Measurements from ENCODE around the gene ZDHHC17.
"Not testable (repeated sequence)": the region's sequence is repeated elsewhere in the genome, so short reads cannot be mapped to it uniquely, and the experiment has no call there.

Gene ZDHHC17

DNA sequence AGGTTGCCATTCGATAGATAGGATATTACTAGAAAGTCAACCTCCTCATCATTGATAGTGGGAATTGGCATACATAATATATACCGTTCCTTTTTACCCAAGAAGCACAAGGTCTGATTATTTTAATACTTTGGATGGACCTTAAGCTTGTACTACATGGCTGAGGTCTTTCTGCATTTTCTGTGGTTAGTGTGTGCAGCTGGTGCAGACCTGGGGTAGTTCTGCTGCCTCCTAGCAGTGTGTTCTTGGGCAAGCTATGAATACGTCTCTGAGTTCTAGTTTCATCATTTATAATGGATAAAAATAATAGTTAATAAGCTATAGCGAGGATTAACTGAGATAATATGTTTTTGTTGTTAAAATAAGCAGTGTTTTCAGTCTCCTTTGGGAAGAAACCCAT lies 2.2 kb downstream of the ZDHHC17 start:
- DNase-seq = no peak

DNA sequence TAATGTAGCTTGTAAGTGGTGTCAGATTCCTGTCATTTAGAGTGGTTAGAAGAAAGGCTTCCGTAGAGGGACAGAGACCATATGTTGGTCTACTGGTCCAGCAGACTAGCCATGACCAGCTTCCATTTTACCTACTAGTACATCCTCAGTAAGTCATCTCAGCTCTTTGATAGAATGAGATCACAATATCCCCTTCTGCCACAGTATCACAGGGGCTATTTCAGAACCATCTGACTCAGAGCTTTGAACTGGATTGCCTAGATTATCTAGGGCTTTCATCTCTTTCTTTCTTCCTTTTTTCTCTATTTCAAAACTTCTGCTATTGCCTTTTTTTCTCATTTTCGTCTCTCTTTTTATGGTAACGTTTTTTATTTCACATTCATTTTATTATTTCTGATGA lies 4.7 kb downstream of the ZDHHC17 start:
- DNase-seq = no peak

DNA sequence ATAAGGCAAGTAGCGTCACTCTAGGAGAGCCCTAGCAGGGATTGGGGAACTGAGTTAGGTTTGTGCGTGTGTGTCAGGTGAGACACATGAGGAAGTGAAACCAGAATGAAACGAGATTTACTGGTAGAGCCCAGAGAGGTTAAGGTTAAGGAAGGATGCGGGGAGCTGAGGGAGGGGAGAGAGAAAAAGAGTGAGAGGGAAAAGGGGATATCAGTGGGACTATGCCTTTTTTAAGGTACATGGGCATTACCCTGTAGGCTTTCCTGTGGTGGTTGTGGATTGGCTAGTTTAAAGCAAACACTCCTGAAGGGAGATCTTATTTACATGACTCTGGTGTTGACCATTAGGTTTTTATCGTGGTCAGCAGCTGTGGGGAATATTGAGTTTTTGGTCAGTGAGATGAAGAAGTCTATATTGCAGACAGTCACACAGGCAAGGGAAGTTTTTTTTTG lies 13.9 kb downstream of the ZDHHC17 start:
- no peak for DNase-seq

DNA sequence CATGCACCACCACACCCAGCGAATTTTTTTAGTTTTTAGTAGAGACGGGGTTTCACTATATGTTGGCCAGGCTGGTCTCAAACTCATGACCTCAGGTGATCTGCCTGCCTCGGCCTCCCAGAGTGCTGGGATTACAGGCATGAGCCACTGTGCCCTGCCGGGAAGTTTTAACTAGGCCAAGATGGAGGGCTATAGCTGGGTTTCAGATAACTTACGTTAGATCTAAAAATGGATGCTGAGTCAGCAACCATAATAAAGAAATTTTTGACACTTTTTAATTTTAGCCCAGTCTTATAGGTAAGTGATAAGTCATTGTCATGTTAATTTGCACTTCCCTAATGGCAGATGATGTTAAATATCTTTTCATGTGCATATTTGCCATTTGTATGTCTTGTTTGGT lies 14.4 kb downstream of the ZDHHC17 start:
- DNase-seq = no peak

DNA sequence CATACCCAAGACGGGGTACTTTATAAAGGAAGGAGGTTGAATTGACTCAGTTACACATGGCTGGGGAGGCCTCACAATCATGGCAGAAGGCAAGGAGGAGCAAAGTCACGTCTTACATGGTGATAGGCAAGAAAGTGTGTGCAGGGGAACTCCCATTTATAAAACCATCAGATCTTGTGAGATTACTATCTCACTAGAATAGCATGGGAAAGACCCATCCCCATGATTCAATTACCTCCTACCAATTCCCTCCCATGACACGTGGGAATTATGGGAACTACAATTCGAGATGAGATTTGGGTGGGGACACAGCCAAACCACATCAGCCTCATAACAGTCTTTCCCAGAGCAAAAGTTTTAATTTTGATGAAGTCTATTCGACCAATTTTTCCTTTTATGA lies 15.4 kb downstream of the ZDHHC17 start:
- not testable (repeated sequence) for DNase-seq

DNA sequence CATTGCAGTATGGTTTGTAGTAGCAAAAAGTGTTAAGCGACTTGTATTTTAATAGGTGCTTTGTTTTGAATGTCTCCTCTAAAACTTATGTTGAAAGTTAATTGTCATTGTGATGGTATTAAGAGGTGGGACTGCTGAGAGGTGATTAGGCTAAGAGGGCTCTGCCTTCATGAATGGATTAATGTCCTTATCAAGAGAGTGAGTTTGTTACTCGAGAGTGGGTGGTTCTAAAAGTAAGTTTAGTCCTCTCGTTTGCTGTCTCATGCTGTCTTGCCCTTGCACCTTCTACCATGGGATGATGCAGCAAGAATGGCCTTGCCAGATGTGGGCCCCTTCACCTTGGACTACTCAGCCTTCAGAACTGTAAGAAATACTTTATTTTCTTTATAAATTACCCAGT lies 17.4 kb downstream of the ZDHHC17 start:
- DNase-seq = no peak

DNA sequence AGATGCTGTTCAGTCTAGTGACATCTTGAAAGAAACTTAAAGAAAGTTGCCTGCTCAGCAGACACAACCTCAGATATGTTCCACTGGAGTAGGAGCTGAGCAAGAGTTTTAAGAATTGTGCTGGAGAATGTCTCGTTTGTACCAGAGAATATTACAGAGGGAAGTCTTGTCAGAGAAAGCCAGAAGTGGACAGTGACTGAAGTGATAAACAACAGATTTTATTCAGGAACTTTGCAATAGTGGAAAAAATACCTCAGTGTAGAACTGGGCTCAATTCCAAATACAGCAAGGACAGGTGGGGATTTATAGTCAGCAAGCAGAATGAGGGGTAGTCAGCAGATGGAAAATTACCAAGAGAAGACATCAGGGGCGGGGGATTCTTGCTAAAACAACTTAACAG lies 18.6 kb downstream of the ZDHHC17 start:
- DNase-seq = no peak

DNA sequence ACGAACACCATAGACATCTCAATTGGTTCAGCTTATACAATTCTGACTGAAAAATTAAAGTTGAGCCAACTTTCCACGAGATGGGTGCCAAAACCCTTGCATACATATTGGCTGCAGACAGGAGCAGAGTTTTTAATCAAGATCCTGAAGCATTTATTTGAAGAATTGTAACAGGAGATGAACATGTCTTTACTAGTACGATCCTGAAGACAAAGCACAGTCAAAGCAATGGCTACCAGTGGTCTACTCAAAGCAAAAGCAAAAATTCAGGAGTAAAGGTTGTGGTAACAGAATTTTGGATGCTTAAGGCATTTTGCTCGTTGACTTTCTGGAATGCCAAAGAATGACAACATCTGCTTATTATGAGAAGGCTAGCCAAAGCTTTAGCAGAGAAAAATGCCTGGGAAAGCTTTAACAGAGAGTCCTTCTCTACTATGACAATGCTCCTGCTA lies 20.7 kb downstream of the ZDHHC17 start:
- DNase-seq = no peak

DNA sequence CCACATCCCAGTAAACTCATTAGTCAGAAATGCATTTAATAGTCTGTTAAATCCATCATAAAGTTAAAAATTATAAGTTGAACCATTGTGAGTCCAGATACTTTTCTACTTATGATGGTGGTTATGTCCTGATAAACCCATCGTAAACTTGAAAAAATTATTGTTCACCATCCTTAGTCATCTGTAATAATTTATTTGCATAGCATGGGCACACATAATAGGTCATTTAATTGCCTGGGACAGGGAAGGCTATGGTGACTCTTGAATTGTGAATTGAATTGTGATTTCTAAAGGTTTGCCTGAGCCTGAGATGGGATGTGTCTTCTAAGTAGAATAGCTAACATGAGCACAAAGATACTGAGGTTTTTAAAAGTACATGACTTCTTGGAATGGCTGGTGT lies 21.5 kb downstream of the ZDHHC17 start:
- DNase-seq = no peak

DNA sequence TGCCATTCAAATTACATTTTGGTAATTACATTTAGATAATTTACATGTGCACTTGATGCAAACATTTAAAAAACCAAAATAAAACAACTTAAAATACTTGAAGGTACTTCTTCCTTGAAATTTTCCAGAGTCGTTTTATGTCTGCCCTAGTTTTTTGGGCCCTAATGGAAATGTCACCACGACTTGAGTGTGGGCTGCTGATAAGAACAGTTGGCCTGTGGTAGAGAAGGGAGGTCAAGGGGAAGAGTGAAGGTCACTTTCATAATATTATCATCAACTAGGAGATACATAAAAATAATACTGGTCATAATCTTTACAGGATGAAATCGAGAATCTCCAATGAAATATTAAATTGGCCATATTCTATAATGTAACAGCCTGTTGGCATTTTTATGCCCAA lies 23.1 kb downstream of the ZDHHC17 start:
- no peak for DNase-seq

DNA sequence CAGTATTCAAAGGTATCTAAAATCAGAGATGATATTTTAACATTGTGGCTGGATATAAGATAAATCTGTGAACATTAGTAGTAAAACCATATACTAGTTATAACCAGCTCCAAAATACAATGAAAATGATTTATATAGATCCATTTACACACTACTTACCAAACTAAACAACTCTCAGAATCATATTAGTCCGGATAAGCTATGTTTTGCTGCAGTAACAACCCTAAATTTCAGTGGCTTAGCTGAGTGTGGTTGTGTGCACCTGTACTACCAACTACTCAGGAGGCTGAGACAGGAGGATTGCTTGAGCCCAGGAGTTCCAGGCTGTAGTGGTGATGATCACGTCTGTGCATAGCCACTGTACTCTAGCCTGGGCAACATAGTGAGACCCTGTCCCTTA lies 23.8 kb downstream of the ZDHHC17 start:
- DNase-seq = no peak

DNA sequence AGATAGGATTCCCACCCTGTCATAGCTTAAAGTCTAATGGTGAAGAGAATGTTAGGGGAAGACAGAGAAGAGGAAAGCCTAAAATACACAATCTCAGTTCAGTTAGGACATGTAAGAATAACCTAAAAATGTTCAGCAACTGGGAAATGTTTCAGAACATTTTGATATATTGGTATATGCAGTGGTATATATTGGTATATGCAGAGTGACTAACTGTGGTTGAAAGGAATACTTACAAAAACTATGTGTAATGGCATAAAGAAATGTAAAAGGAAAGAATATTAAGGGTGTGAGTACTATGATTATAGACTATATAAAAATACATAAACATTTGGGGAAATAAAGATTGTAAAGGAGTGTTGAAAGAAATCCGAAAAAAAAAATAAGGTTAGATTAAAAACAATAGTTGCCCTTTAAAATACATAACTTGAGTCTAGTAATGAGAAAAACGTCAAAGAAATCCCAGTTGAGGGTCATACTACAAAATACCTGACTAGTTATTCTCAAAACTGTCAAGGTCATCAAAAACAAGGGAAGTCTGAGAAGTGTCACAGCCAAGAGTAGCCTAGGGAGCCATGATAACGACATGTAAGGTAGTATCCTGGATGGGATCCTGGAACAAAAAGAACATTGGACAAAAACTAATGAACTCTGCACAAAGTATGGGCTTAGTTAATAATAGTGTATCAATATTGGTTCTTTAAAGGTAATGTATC lies 25.6 kb downstream of the ZDHHC17 start:
- DNase-seq = no peak

DNA sequence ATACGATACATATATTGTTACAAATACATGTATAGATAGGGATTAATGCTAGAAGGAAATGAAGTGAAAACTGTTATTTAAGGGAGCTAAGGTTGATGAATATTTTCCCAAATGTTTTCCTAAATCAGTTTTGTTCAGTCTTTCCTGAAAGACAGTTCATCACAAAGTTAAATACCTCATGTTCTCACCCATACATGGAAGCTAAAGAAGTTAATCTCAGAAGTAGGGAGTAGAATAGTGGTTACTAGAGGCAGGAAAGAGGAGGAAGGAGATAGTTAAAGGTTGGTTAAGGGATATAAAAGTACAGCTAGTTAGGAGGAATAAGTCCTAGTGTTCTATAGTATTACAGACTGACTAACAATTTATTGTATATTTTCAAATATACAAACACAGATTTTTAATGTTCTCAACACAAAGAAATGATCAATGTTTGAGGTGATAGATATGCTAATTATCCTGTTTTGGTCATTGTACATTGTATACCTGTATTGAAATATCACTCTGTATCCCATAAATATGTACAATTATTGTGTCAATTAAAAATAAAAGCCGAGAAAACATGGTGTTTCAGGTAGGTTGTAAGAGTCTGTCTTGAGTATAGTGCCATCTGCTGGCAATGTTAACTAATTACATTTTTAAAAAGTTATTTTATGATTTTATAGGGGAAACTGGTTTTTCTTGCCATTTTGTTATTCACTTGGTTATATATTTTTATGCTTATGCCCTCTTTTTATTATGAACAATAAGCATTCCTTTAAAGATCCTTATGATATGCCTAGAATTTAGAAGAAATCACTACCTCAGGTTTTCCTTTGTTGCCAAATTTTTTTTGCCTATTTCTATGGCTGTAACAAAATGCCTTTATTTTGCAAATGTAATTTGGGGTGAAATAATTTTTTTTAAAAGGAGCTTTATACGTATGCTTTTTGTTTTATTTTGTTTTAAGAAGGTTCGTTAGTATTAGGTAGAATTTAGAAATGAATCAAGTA lies 26.9 kb downstream of the ZDHHC17 start:
- DNase-seq = peak in 1 of 2 experiments; percentile 26

DNA sequence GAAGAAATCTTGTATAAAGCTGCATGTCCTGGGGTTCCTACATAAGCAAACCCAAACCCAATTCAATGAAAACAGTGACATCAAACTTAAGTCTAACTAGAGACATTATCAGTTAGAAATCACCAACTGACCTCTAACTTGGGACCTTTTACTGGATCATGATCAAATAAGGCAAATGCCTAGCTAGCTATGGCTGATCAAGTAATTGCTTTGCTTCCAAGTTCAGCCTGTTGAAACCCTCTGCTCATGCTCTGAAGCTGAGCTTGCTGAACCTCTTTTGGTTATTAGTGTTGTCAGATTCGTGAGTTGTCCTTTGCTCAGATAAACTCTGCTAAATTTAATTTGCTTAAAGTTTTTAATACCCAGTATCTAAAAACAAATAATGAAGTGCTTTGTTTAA lies 28.9 kb downstream of the ZDHHC17 start:
- no peak for DNase-seq

DNA sequence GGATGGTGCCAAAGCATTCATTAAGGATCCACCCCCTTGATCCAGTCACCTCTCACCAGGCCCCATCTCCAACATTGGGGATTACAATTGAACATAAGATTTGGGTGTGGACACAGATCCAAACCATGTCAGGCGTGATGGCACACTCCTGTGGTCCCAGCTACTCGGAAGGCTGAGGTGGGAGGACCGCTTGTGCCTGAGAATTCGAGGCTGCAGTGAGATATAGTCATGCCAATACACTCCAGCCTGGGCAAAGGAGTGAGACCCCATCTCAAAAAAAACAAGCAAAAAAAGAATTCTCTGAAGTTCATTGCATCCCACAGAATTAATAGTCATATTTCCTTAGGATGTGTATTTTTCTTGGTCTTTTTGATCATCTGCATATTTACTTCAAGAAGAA lies 34.9 kb downstream of the ZDHHC17 start:
- DNase-seq = no peak

DNA sequence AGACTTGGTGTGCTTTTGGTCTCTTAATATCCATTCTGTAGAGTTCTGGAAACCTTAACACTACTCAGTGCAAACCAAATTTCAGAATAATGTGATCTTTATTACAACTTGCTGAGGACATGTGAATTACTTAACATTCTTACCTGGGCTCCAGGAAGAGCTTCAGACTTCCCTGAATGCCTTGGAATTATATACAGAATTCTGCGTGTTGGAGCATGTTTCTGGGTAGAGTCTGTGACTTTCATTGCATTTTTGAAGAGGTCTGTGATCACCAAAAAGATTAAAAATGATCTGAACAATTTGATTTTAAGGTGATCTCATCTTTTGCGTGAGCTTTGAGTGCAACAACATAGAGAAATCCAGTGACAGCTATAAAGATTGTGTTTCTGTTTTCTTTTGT lies 35.4 kb downstream of the ZDHHC17 start:
- no peak for DNase-seq

DNA sequence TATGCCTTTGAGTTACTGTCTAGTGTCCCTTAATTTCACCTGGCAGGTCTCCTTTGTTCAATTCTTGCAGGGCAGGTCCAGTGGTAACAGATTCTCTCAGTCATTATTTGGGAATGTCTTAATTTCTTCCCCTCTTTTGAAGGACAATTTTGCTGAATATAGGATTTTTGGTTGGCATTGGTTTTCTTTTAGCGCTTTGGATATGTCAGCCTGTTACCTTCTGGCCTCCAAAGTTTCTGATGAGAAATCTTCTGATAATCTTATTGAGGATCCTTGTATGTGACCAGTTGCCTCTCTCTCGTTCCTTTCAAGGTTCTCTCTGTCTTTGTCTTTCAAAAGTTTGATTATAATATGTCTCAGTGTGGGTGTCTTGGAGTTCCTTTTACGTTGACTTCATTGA lies 38.1 kb downstream of the ZDHHC17 start:
- DNase-seq = no peak

DNA sequence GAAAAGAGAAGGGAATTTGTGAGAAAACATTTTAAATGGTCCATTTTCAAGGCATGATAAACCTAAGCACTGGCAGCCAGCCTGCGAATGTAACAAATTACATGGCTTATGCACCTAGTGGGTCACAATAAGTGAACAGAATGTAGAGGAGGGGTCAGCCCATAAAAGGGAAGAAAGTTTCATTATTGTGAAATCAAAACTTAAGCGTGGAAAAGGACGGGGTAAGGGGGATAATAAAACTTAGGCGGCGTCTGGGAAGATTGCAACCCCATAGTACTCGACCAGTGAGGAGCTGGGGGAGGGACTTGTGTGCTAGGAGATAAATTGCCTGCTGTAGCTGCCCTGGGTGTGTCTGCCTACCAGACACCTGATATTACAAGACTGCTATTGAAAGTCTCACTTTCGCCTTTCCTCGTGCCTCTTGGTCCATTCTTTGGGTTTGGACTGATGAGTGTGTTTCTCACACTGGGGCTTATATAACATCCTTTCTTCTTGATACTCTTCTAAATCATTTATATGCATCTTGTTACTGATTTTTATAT lies 40.6 kb downstream of the ZDHHC17 start:
- no peak for DNase-seq

DNA sequence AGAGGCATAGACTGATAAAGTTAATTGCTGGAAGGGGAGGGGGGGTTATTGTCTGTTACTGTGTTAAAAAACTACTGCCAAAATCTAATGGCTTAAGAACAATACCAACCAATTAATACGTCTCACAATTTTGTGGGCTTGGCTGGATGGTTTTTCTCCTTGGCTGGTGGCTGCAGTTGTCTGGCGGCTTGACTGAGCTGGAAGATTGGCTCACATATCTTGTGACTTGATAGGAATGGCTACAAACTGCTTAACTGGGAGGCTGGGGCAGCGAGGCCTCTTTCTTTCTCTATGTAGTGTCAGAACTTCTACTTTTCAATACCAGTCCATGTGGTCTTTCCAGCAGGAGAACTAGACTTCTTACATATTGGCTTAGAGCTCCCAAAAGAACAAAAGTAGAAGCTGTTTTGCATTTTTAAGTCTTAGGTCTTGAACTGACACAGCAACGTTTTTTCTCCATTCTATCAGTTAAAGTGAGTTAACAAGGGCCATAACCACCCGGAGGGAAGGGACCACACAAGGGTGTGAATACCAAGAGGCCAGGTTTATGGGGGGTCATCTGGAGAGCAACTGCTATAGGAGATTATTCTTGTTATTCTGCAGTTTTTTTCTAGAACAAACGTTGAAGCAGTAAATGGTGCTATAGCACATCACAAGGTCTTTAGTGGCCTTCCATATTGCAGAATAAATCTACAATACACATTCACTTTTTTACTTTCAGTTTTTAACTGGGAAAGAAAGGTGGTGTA lies 46.9 kb downstream of the ZDHHC17 start:
- no peak for DNase-seq

DNA sequence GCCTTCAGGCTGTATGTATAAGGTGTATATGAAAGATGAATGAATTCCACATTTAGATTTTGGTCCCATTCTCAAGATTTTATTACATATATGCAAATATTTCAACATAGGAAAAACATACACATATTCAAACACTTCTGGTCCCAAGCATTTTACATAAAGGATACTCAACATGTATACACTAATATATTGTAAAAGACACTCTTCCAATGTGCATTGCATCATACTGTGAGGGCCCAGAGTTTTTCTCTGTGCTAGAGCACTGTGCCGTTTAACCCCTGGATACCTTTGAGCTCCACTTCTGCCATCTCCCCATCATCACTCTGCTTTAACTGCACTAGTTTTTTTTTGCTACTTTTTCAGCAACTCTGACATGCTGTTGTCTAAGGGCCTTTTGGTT lies 48.1 kb downstream of the ZDHHC17 start:
- no peak for DNase-seq

DNA sequence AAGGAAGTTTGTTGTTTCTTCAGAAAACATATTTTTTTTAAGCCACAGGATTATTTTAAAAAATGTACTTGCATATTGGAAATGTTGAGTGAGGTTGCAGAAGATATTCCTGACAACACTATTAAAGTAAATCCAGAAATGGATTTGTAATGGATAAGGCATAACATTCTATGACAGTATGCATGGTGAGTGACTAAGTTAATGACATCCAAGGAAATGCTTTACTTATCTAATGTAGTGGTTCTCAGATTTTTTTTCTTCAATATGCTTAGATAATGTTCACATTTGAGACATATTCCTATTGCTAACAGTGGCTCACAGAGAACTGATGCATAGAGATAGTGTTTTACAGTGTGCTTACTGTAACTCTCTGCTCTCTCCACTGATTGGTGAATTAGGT lies 49.4 kb downstream of the ZDHHC17 start:
- no peak for DNase-seq

DNA sequence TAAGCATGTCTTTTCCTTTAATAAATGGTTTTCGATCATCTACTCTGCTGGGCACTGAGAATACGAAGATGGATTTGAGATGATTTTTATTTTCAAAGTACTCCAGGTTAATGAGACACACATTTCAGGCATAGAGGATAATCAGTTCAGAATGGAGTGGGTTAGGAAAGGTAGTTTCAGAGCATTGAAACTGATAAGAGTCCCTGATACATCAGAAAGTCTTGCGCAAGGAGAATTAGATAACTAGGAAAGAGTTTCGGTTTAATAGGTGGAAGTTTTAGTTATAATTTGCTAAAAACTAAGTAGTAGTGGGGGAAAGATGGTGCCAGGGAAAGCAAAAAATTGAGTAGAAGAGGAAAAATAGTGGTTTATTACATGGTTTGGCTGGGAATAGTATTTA lies 50.1 kb downstream of the ZDHHC17 start:
- no peak for DNase-seq

DNA sequence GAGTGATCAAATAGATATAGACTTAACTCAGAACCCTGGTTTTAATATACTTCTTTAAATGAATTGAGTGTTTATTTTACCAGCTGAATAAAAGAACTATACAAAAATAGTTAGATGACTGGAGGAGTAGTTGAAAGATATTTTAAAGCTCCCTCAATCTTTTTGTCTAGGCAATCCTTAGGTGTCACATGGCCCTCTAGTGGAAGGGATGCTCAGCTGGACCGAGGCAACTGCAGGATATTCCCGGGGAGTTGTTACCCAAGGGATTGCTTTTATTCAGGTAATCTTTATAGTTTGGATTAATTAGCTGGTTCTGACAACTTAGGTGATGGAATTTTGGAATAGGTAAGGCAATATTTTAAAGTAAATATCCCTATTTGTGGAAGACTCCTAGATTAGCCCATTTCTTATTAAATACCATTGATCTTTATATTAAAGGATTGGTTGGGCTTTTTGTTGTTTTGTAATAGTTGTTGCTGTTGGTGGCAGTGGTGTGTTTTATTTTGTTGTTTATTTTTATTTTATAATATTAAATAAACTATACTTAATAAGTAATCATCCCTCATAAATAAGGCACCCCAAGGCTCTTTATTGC lies 57.1 kb downstream of the ZDHHC17 start:
- DNase-seq = peak in 1 of 2 experiments; percentile 38

All from NCI-H526 (cell line).